OCI-LY7 (cell line): ENCODE measurements around the gene SETBP1. TPM values are rescaled to one million over a fixed set of nuclear protein-coding genes. Genes with fewer than 3 reads are reported as not detected.

Experiments used
- BruUV-seq: library from RNA; stranded (reverse); fragments of 400-500 nt; replicated peaks from 2 replicates; lab custom pipeline; 2021; lab: Mats Ljungman, UMichigan
- CTCF ChIA-PET: fragments of 300-600 bp; sonication (Branson Sonifier 250); formaldehyde crosslinking; loops from one replicate; lab custom pipeline; 2022; ENCODE audit warnings: antibody characterized with exemption; ENCODE audit not compliant: unreplicated experiment; lab: Charles Lee
- POLR2A ChIA-PET: fragments of 300-600 bp; sonication (Branson Sonifier 250); formaldehyde crosslinking; loops from one replicate; lab custom pipeline; 2022; ENCODE audit warnings: antibody characterized with exemption; lab: Charles Lee
- DNase-seq: peaks from one replicate; pipeline ENCODE4 v3.0.0-alpha.2; 2015; ENCODE audit warnings: low spot score
- H2AFZ ChIP-seq: fragments of 200-600 bp; sonication (generic), shearing (Covaris generic); 2 replicates; pipeline ENCODE4 v1.6.1; 2014; ENCODE audit warnings: mild to moderate bottlenecking, antibody characterized with exemption, low read length, moderate library complexity
- H3K27ac ChIP-seq: fragments of 200-600 bp; sonication (generic); 2 replicates; pipeline ENCODE4 v1.5.1; 2014; ENCODE audit warnings: mixed run types, low read depth, mild to moderate bottlenecking, moderate library complexity, low read length, inconsistent platforms; ENCODE audit not compliant: poor library complexity, severe bottlenecking
- H3K36me3 ChIP-seq: fragments of 200-600 bp; sonication (generic); 2 replicates; pipeline ENCODE4 v1.6.1; 2014; ENCODE audit warnings: mild to moderate bottlenecking, antibody characterized with exemption, low read length, moderate library complexity, mixed read lengths; ENCODE audit not compliant: insufficient read depth
- H3K4me1 ChIP-seq: fragments of 200-600 bp; sonication (generic); 2 replicates; pipeline ENCODE4 v1.5.1; 2014; ENCODE audit warnings: mild to moderate bottlenecking, low read length; ENCODE audit not compliant: insufficient read depth, poor library complexity, severe bottlenecking
- H3K4me2 ChIP-seq: fragments of 200-600 bp; sonication (generic); 2 replicates; pipeline ENCODE4 v1.6.1; 2014; ENCODE audit warnings: mild to moderate bottlenecking, low read length
- H3K4me3 ChIP-seq: fragments of 200-600 bp; sonication (generic); 2 replicates; pipeline ENCODE4 v1.5.1; 2014; ENCODE audit warnings: mild to moderate bottlenecking, low read depth, low read length; ENCODE audit not compliant: poor library complexity, severe bottlenecking
- H3K79me2 ChIP-seq: fragments of 200-600 bp; sonication (generic); 2 replicates; pipeline ENCODE4 v1.6.1; 2016; ENCODE audit warnings: low read depth, mild to moderate bottlenecking, low read length, moderate library complexity, mixed read lengths; ENCODE audit not compliant: insufficient read depth
- H3K9me2 ChIP-seq: fragments of 200-600 bp; sonication (generic); 2 replicates; pipeline ENCODE4 v1.6.1; 2016; ENCODE audit warnings: mild to moderate bottlenecking, low read length, mixed read lengths; ENCODE audit not compliant: insufficient read depth
- H3K9me3 ChIP-seq: fragments of 200-600 bp; sonication (generic); 2 replicates; pipeline ENCODE4 v1.6.1; 2014; ENCODE audit warnings: mild to moderate bottlenecking, mixed run types, low read length, mixed read lengths
- H4K20me1 ChIP-seq: fragments of 200-600 bp; sonication (generic); 2 replicates; pipeline ENCODE4 v1.6.1; 2014; ENCODE audit warnings: mild to moderate bottlenecking, antibody characterized with exemption, low read length, moderate library complexity, mixed read lengths; ENCODE audit not compliant: insufficient read depth
- EZH2phosphoT487 ChIP-seq: fragments of 200-600 bp; sonication (generic); IDR thresholded peaks from 2 replicates; pipeline ENCODE4 v1.6.1; 2018; ENCODE audit warnings: low read depth, borderline replicate concordance, mild to moderate bottlenecking, mixed run types, antibody characterized with exemption, low read length, moderate library complexity, mixed read lengths
- intact Hi-C: fragments of 100-400 bp; cut with micrococcal nuclease; formaldehyde crosslinking; loops from one replicate; pipeline ENCODE4 v1.10.0; 2022; ENCODE audit not compliant: unreplicated experiment
- total RNA-seq, 2 experiments: library from RNA; depleted of rRNA in 1 of 2; stranded (reverse); fragments of >200 nt in 1 of 2; shearing (Covaris generic) in 1 of 2; gene quantifications; 2 replicates each; pipeline ENCODE4 v1.2.3, GENCODE V29; 2014 to 2022
- TF ChIP-seq, protein P1 (sequence below): fragments of 200-600 bp; sonication (generic); conservative IDR thresholded peaks from 2 replicates; pipeline ENCODE4 v1.5.1; 2014; ENCODE audit warnings: mild to moderate bottlenecking, antibody characterized with exemption, low read length, moderate library complexity, mixed read lengths

SETBP1 gene
- total RNA-seq, 2 experiments from 2014 or later, result 2.6 to 9.1 TPM

DNA sequence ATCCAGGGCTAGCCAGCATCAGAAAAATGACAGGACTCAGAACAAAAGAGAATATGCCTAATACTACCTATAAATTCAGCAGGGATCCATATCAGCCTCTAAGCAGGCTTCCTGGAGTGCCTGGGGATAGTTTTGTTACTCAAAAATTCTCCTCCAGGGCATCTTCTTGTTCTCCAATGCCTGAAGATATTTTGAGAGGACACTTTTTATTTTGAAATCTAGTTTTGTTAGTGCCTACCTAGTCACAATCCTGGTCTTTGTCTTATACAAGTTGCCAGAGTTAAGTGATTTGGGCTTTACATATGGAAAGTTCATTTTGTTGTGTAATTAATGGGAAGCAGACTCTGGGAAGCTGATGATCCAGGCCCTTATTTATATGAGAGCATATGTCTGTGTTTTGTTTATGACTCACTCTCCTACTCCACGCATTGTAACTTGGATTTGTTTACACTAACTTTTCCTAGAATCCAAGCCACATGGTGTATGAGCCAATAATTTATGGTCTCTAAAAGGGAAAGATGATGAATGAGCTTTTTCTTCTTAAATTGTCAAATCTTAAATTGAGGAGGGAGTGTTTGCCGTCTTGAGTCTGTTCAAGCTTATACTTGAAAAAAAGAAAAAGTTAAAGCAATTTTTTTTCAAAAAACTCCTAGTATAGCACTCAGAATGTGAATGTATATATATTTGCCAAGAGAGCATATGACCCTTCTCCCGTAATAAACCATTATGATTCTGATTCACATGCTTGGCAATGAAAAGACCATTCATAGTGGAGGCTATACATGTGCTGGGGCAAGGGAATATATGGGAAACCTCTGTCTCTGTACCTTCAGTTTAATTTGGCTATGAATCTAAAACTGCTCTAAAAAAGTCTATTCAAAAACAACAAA lies 370.3 kb downstream of the SETBP1 start:
- Histone ChIP-seq H3K4me2 (no peak overlapping the region), H3K9me2 (no peaks in the 10 kb centered on the region), H2AFZ (no peak overlapping the region), H3K36me3 (no peaks in the 10 kb centered on the region), H3K4me1 (no peaks in the 10 kb centered on the region), H3K9me3 (no peaks in the 10 kb centered on the region), H4K20me1 (no peaks in the 10 kb centered on the region), H3K4me3 (no peak overlapping the region), H3K79me2 (no peaks in the 10 kb centered on the region), H3K27ac (no peak overlapping the region)
- ChIA-PET POLR2A (no interaction called here), CTCF (no interaction called here)
- no peak for TF ChIP-seq EZH2phosphoT487
- TF ChIP-seq, protein P1, sequence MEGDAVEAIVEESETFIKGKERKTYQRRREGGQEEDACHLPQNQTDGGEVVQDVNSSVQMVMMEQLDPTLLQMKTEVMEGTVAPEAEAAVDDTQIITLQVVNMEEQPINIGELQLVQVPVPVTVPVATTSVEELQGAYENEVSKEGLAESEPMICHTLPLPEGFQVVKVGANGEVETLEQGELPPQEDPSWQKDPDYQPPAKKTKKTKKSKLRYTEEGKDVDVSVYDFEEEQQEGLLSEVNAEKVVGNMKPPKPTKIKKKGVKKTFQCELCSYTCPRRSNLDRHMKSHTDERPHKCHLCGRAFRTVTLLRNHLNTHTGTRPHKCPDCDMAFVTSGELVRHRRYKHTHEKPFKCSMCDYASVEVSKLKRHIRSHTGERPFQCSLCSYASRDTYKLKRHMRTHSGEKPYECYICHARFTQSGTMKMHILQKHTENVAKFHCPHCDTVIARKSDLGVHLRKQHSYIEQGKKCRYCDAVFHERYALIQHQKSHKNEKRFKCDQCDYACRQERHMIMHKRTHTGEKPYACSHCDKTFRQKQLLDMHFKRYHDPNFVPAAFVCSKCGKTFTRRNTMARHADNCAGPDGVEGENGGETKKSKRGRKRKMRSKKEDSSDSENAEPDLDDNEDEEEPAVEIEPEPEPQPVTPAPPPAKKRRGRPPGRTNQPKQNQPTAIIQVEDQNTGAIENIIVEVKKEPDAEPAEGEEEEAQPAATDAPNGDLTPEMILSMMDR, result no peak
- no peak for DNase-seq
- intact Hi-C loops, result no loop called here
- no TSS peak for BruUV-seq

DNA sequence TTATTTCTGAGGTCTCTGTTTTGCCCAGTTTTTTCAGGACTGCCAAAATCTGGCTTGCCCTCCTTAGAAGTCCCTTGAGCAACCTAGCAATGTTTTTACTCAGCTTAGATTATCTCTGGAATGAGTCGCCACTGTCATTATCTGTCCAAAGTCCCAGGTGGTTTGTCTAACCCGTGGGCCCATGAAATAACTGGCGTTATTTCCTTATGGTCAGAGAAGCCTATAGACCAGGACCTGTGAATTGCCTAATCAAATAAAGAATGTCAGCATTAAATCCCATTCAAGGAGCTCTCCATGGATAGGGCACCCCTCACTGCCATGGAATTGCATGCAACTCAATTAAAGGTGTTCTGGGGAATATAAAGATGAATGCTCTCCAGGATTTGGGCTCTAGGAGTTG lies 373.9 kb downstream of the SETBP1 start:
- no TSS peak for BruUV-seq
- no peak overlapping the region for H2AFZ ChIP-seq

More for the DNA sequence above, 373.9 kb downstream of the SETBP1 start:
- Histone ChIP-seq H3K9me3 (no peaks in the 10 kb centered on the region), H3K4me2 (no peak overlapping the region), H3K27ac (no peak overlapping the region), H4K20me1 (no peaks in the 10 kb centered on the region), H3K4me1 (no peaks in the 10 kb centered on the region), H3K4me3 (no peak overlapping the region), H3K9me2 (no peaks in the 10 kb centered on the region), H3K36me3 (no peaks in the 10 kb centered on the region), H3K79me2 (no peaks in the 10 kb centered on the region)
- CTCF ChIA-PET, result no interaction called here
- TF ChIP-seq, protein P1, result no peak
- TF ChIP-seq EZH2phosphoT487, result no peak
- intact Hi-C loops, result no loop called here
- POLR2A ChIA-PET, result no interaction called here
- no peak for DNase-seq
